A549 (cell line): ENCODE measurements around the gene FASTK.

ENCODE experiments used
- BCL3 ChIP-seq: fragments of >200 bp; sonication (Bioruptor Twin); formaldehyde crosslinking; IDR thresholded peaks from 3 replicates; pipeline ENCODE4 v1.6.1; 2016
- CHD2 ChIP-seq: fragments of 150-350 bp; IDR thresholded peaks from 2 replicates; pipeline ENCODE4 v1.6.1; 2014; ENCODE audit warnings: low read length; ENCODE audit not compliant: partially characterized antibody
- CTCF ChIP-seq: fragments of >200 bp; sonication (Bioruptor Twin); formaldehyde crosslinking; IDR thresholded peaks from 3 replicates; pipeline ENCODE4 v1.5.1; 2016
- EP300 ChIP-seq, 2 experiments: fragments of >200 bp; sonication (Bioruptor Twin); formaldehyde crosslinking; IDR thresholded peaks; 2 replicates in 1 of 2; 3 replicates in 1 of 2; pipeline ENCODE4 v1.6.1; 2016 to 2017
- ESRRA ChIP-seq: fragments of 150-350 bp; IDR thresholded peaks from 2 replicates; pipeline ENCODE4 v1.6.1; 2014; ENCODE audit warnings: mild to moderate bottlenecking, low read length, borderline replicate concordance
- KDM5A ChIP-seq: fragments of 200-600 bp; sonication (generic); IDR thresholded peaks from 2 replicates; pipeline ENCODE4 v1.6.1; 2016; ENCODE audit warnings: antibody characterized with exemption, mild to moderate bottlenecking
- POLR2A ChIP-seq: IDR thresholded peaks from 2 replicates; pipeline ENCODE4 v1.6.1; 2012; ENCODE audit warnings: mild to moderate bottlenecking, low read length
- RAD21 ChIP-seq, 2 experiments: fragments of >200 bp in 1 of 2; sonication (Bioruptor Twin) in 1 of 2; formaldehyde crosslinking in 1 of 2; IDR thresholded peaks in 1 of 2; conservative IDR thresholded peaks in 1 of 2; 2 replicates in 1 of 2; 3 replicates in 1 of 2; pipeline ENCODE4 v1.6.1; 2012 to 2018; ENCODE audit warnings: inconsistent platforms in 1 of 2
- RCOR1 ChIP-seq: fragments of 150-350 bp; IDR thresholded peaks from 2 replicates; pipeline ENCODE4 v1.6.1; 2014; ENCODE audit warnings: antibody characterized with exemption, low read length, low read depth
- REST ChIP-seq: fragments of 200-600 bp; sonication (generic); IDR thresholded peaks from 2 replicates; pipeline ENCODE4 v1.6.1; 2016; ENCODE audit warnings: antibody characterized with exemption, mild to moderate bottlenecking, moderate library complexity
- RFX5 ChIP-seq: fragments of 450-650 bp; IDR thresholded peaks from 2 replicates; pipeline ENCODE4 v1.7.1; 2014; ENCODE audit warnings: antibody characterized with exemption, mild to moderate bottlenecking, moderate library complexity
- SREBF2 ChIP-seq: fragments of 450-650 bp; IDR thresholded peaks from 2 replicates; pipeline ENCODE4 v1.6.1; 2014; ENCODE audit warnings: mild to moderate bottlenecking, moderate library complexity
- TP53 ChIP-seq: fragments of 250-450 bp; sonication (Bioruptor Pico); IDR thresholded peaks from 2 replicates; pipeline ENCODE4 v1.5.0; 2021; ENCODE audit warnings: mild to moderate bottlenecking, moderate library complexity
- USF2 ChIP-seq: fragments of 450-650 bp; IDR thresholded peaks from 2 replicates; pipeline ENCODE4 v1.6.1; 2014; ENCODE audit warnings: antibody characterized with exemption

- TF ChIP-seq POLR2A (no peak), RCOR1 (no peak), CTCF (no peak), CHD2 (no peak), TP53 (CRISPR knock-in tag) (no peak), EP300 (IDR thresholded peaks at IDR 0.05) (no peak), ESRRA (no peak), SREBF2 (no peak), USF2 (no peak), RFX5 (no peak), RAD21 (conservative IDR thresholded peaks at IDR 0.05 in 1 of 2, IDR thresholded peaks at IDR 0.05 in 1 of 2) (no peak), KDM5A (no peak), BCL3 (no peak), REST (no peak)
Observed at GRCh38 chr7:151091003-151091402, 10.4 kb upstream of the FASTK start.
